Measurements from ENCODE around the gene ANAPC13. TPM values are rescaled to one million over a fixed set of nuclear protein-coding genes. Genes with fewer than 3 reads are reported as not detected.

The ANAPC13 gene
- total RNA-seq, 1 experiment from 2014 or later = 35.7 TPM

DNA sequence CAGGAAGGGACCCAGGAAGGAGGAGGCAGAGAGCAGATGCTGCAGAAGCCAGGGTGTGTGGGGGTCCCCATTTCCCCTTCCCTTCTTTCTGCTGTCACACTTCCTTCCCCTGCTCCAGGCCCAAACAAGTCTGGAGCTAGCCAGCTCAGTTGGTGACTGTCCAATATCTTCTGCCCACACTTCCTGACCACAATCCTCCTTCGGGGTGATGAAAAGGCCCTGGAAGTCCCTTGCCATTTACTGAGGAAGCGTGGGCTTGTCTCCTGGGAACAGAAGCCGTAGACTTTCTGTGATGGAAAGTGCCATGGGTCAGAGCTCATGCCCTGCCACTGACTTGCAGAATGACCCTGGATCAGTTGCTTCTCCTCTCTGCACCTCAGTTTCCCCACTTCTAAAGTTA, 39.0 kb downstream of the ANAPC13 start:
- POLR2A ChIA-PET = no interaction called here
- no peak overlapping the region for H3K9ac ChIP-seq (ENCODE audit: low read length)
- no peak overlapping the region for H3K27ac ChIP-seq (ENCODE audit: low read depth, low read length)
- BruUV-seq (replicated peaks) = no TSS peak
- H3K4me1 ChIP-seq (ENCODE audit: control insufficient read depth in 1 of 2, insufficient read depth in 2 of 2, low read length in 2 of 2) = no peaks in the 10 kb centered on the region
- ATAC-seq = no peak
- H3K4me2 ChIP-seq (ENCODE audit: low read length) = no peak overlapping the region
- intact Hi-C loops (cut with micrococcal nuclease) = no loop called here
- no peaks in the 10 kb centered on the region for H3K27me3 ChIP-seq (ENCODE audit: insufficient read depth, low read length)
- no peaks in the 10 kb centered on the region for H3K9me3 ChIP-seq (ENCODE audit: control insufficient read depth in 1 of 2, insufficient read depth in 1 of 2, low read depth in 1 of 2, low read length in 2 of 2)
- TF ChIP-seq POLR2AphosphoS5 (IDR thresholded peaks at IDR 0.05; ENCODE audit: low read depth, low read length) (no peak), EZH2 (IDR thresholded peaks at IDR 0.05) (no peak), EGR1 (IDR thresholded peaks at IDR 0.05; ENCODE audit: low read depth) (no peak), CEBPB (IDR thresholded peaks at IDR 0.05; ENCODE audit: low read depth) (no peak), ZFX (IDR thresholded peaks at IDR 0.05) (no peak), SIN3A (IDR thresholded peaks at IDR 0.05; ENCODE audit: low read depth) (no peak), EZH2phosphoT487 (IDR thresholded peaks at IDR 0.05; ENCODE audit: borderline replicate concordance) (no peak), SRF (IDR thresholded peaks at IDR 0.05; ENCODE audit: low read depth) (no peak), CBX3 (IDR thresholded peaks at IDR 0.05; ENCODE audit: low read depth) (no peak), RAD21 (IDR thresholded peaks at IDR 0.05; ENCODE audit: low read depth) (no peak), YY1 (IDR thresholded peaks at IDR 0.05; ENCODE audit: extremely low read depth, insufficient replicate concordance, low read depth, low read length) (no peak), ELF1 (IDR thresholded peaks at IDR 0.05; ENCODE audit: borderline replicate concordance, low read depth) (no peak), FOSL1 (IDR thresholded peaks at IDR 0.05; ENCODE audit: low read depth) (no peak), TCF7L2 (IDR thresholded peaks at IDR 0.05; ENCODE audit: borderline replicate concordance, extremely low read depth, insufficient read depth, insufficient read length) (no peak), POLR2A (IDR thresholded peaks at IDR 0.05; ENCODE audit: borderline replicate concordance, extremely low read depth, insufficient read depth, insufficient read length) (no peak)
- TF ChIP-seq, protein P1, sequence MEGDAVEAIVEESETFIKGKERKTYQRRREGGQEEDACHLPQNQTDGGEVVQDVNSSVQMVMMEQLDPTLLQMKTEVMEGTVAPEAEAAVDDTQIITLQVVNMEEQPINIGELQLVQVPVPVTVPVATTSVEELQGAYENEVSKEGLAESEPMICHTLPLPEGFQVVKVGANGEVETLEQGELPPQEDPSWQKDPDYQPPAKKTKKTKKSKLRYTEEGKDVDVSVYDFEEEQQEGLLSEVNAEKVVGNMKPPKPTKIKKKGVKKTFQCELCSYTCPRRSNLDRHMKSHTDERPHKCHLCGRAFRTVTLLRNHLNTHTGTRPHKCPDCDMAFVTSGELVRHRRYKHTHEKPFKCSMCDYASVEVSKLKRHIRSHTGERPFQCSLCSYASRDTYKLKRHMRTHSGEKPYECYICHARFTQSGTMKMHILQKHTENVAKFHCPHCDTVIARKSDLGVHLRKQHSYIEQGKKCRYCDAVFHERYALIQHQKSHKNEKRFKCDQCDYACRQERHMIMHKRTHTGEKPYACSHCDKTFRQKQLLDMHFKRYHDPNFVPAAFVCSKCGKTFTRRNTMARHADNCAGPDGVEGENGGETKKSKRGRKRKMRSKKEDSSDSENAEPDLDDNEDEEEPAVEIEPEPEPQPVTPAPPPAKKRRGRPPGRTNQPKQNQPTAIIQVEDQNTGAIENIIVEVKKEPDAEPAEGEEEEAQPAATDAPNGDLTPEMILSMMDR (IDR thresholded peaks at IDR 0.05 in 2 of 3, conservative IDR thresholded peaks at IDR 0.05 in 1 of 3; ENCODE audit: borderline replicate concordance in 1 of 3, insufficient read depth in 1 of 3, low read depth in 2 of 3, low read length in 2 of 3) = no peak
- TF ChIP-seq, protein P2, sequence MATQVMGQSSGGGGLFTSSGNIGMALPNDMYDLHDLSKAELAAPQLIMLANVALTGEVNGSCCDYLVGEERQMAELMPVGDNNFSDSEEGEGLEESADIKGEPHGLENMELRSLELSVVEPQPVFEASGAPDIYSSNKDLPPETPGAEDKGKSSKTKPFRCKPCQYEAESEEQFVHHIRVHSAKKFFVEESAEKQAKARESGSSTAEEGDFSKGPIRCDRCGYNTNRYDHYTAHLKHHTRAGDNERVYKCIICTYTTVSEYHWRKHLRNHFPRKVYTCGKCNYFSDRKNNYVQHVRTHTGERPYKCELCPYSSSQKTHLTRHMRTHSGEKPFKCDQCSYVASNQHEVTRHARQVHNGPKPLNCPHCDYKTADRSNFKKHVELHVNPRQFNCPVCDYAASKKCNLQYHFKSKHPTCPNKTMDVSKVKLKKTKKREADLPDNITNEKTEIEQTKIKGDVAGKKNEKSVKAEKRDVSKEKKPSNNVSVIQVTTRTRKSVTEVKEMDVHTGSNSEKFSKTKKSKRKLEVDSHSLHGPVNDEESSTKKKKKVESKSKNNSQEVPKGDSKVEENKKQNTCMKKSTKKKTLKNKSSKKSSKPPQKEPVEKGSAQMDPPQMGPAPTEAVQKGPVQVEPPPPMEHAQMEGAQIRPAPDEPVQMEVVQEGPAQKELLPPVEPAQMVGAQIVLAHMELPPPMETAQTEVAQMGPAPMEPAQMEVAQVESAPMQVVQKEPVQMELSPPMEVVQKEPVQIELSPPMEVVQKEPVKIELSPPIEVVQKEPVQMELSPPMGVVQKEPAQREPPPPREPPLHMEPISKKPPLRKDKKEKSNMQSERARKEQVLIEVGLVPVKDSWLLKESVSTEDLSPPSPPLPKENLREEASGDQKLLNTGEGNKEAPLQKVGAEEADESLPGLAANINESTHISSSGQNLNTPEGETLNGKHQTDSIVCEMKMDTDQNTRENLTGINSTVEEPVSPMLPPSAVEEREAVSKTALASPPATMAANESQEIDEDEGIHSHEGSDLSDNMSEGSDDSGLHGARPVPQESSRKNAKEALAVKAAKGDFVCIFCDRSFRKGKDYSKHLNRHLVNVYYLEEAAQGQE (IDR thresholded peaks at IDR 0.05; ENCODE audit: low read depth) = no peak
- TF ChIP-seq, protein P3, sequence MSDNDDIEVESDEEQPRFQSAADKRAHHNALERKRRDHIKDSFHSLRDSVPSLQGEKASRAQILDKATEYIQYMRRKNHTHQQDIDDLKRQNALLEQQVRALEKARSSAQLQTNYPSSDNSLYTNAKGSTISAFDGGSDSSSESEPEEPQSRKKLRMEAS (IDR thresholded peaks at IDR 0.05) = no peak
- TF ChIP-seq, protein P4, sequence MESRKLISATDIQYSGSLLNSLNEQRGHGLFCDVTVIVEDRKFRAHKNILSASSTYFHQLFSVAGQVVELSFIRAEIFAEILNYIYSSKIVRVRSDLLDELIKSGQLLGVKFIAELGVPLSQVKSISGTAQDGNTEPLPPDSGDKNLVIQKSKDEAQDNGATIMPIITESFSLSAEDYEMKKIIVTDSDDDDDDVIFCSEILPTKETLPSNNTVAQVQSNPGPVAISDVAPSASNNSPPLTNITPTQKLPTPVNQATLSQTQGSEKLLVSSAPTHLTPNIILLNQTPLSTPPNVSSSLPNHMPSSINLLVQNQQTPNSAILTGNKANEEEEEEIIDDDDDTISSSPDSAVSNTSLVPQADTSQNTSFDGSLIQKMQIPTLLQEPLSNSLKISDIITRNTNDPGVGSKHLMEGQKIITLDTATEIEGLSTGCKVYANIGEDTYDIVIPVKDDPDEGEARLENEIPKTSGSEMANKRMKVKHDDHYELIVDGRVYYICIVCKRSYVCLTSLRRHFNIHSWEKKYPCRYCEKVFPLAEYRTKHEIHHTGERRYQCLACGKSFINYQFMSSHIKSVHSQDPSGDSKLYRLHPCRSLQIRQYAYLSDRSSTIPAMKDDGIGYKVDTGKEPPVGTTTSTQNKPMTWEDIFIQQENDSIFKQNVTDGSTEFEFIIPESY (IDR thresholded peaks at IDR 0.05; ENCODE audit: extremely low read depth, insufficient replicate concordance, low read length) = no peak
- TF ChIP-seq, protein P5, sequence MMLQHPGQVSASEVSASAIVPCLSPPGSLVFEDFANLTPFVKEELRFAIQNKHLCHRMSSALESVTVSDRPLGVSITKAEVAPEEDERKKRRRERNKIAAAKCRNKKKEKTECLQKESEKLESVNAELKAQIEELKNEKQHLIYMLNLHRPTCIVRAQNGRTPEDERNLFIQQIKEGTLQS (IDR thresholded peaks at IDR 0.05) = no peak
- H3K4me3 ChIP-seq (replicated peaks in 1 of 2; ENCODE audit: low read depth in 1 of 2, low read length in 2 of 2) = no peak overlapping the region
- H3K79me2 ChIP-seq (ENCODE audit: insufficient read depth, low read length) = no peaks in the 10 kb centered on the region
- H3K9me2 ChIP-seq (ENCODE audit: insufficient read depth) = no peaks in the 10 kb centered on the region
- CTCF ChIA-PET = interaction anchor here (0.7 to 1.6 kb wide), 2 partner anchors 18 to 28 kb away, joined by 3 read pairs; no protein-coding TSS in a partner anchor
- H4K20me1 ChIP-seq (ENCODE audit: insufficient read depth) = no peaks in the 10 kb centered on the region
- H2AFZ ChIP-seq (ENCODE audit: low read depth, low read length, poor library complexity, severe bottlenecking) = no peak overlapping the region
- no peak for DNase-seq (ENCODE audit: low read depth, low spot score)
- no peaks in the 10 kb centered on the region for H3K36me3 ChIP-seq (ENCODE audit: control insufficient read depth in 1 of 2, insufficient read depth in 2 of 2, low read length in 2 of 2)
- RAD21 ChIA-PET (ENCODE audit: low non-redundant PET in 1 of 2, low total read pairs in 2 of 2, uncharacterized antibody in 2 of 2, unreplicated experiment in 2 of 2) = no interaction called here

Measured in HCT116 (cell line).